Stimulated activated CD8-positive, alpha-beta memory T cell treated with anti-CD3 and anti-CD28 coated beads, Interleukin-7, amount 100 ng/mL, for 48 hours (primary cell): ENCODE data around the gene ATP11C.
"Not testable (repeated sequence)": the region's sequence is repeated elsewhere in the genome, so short reads cannot be mapped to it uniquely, and the experiment has no call there.

Experiments used
- DNase-seq, 2 donors: peaks; one replicate each; pipeline ENCODE4 v3.0.0-alpha.2; 2020; ENCODE audit warnings: low read depth in 1 of 2; ENCODE audit errors: extremely low read depth in 1 of 2

The ATP11C gene

DNA sequence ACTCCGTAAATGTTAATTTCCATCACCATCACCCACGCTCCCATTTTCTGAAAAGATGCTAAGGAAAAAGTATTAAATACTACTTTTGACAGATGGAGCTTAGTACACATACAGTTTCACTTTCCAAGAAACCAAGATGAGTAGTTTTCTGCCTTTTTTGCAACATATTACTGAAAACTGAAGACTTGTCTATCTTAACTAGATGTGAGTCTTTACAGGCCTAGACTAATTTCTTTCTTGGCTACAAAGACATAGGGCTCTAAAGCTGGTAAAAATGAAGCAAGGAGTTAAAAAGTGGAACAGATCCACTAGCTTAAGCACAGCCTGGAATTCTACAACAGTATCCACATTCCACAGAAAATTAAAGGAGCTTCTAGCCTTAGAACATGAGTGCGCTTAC is 68.2 kb downstream of the ATP11C start:
- DNase-seq = no peak

DNA sequence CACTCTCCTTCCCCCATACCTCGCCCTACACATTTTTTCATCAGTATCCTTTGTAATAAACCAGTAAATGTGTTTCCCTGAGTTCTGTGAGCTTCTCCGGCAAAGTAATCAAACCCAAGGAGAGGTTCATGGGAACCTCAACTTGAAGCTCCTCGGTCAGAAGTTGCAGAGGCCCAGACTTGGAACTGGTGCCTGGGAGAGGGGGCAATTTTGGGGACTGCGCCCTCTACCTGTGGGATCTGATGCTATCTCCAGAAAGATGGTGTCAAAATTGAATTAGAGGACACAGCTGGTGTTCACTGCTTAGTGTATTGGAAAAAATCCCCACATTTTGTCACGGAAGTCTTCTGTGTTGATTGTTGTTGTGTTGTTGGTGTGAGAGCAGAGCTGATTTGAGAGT is 70.6 kb downstream of the ATP11C start:
- no peak for DNase-seq

DNA sequence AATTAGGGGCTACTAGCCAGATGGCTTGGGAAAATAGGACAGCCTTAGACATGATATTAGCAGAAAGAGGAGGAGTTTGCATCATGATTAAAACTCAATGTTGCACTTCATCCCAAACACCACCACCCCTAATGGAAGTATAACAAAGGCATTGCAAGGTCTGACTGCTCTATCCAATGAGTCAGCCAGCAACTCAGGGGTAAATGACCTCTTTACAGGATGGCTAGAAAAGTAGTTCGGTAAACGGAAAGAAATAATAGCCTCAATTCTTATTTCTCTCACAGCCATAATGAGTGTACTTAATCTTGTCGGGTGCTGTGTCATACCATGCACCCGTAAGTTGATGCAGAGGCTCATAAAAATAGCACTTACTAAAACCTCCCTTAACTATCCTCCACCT is 76.0 kb downstream of the ATP11C start:
- not testable (repeated sequence) for DNase-seq

DNA sequence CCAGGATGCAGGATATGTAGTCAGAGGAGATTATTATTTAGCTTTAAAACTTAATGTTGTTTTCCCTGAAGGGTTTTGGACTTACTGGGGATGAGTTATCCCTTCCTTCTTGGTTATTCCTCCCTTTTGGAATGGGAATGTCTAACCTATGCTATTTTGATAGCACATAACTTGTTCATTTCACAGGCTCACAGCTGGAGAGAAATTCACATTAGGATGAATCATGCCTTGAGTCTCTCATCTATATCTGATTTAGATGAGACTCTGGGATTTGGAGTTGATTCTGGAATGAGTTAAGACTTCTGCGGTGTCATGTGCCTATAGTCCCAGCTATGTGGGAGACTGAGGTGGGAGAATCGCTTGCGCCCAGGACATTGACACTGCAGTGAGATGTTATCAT is 81.1 kb downstream of the ATP11C start:
- no peak for DNase-seq

DNA sequence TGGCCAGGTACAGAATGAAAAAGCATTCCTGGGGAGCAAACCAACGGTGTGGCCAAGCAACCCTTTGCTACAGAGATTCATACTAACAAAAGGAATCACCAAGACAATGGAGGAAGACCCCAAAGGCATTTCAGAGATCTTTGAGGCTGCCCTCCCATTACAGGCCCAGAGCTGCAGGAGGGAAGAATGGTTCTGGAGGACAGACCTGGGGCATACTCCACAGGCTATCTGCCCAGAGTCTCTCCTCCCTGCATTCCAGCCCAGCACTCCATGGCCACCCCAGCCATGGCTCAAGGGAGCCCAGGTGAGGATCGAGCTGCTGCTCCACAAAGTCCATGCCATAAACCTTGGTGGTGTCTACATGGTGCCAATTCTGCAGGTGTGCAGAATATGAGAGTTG is 81.9 kb downstream of the ATP11C start:
- DNase-seq = no peak

DNA sequence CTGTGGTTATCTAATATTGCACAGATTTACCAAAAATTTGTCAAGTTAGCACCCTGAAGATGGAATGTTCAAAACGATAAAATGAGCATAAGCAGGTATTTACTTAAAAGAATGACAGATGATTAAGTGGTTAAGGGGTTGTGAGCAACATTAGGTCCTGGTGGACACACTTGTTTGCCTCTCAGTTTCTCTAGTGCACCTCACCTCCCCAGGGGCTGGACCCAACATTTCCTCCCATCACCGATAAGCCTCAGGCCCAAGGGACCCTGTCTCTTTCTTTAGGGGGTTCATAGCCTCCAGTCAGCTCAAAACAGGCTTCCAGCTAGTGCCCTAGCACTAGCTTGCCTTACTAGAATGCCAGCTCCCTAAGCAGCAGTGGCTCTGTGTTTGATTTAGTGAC is 88.0 kb downstream of the ATP11C start:
- DNase-seq = no peak

DNA sequence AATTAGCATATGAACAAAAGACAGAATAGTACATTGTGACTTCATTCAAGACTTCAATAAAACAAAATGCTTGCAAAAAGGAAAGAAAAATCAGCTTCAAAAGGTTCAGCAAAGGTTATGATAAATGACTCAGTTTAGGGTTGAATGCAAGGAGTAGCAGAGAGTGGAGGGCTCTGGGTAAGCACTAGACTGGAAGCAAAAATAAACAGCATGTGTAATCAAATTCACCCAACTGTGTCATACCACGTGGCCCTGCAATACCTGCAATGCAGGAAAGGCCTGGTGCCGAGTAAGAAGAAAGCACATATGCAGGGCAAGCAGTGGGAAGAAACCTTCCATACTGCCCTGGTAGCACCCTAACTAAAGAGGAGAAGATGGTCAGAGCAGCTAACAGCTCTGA is 88.7 kb downstream of the ATP11C start:
- no peak for DNase-seq

DNA sequence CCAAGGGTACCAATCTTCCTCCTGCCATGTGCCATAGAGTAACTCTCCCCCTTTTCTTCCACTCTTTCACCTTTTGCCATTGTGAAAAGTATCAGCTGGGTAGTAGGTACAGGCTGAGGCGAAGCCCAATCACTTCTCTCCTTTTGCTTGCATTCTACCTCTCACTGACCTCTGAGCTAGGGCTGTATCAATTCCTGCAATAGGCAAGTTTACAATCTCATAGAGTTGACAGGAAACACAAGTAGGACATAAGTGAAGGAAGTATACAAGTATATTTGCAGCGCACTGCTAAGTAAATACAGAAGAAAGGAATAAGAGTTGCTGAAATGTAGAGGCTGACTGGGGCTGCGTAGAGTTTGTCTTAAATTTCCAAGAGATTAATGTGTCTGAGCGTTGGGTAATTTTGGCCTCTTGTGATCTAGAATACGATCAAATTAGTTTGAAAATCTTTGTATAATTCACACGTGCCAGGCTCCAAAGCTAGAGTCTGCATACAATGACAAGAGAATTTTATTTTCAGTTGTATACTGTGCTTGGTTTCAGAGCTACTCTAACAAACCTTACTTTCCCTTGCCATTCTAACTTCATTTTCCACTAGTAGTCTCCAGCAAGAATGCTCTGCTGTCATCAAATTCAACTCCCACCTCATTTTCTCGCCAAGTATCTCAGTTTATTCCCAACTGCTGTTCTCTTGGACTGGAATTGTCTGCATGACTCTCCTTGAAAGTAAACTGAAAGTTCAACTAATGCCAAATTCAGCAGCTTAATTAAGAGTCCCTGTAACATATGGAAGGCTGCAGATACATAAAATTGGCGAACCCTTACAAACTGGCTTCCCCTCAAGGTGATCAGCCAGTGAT is 90.3 kb downstream of the ATP11C start:
- DNase-seq = no peak

DNA sequence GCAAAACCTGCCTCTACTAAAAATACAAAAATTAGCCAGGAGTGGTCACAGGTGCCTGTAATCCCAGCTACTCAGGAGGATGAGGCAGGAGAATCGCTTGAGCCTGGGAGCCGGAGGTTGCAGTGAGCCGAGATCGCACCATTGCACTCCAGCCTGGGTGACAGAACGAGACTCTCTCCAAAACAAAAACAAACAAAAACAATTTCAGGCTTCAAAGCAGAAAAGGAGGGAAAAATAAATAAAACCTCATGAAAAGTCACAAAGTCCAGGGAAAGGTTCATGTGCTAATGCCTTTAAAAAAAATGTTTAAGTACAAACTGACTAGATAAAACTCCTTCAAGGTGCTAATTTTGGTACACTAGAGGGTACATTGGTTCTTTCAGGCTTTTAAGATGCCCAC is 96.5 kb downstream of the ATP11C start:
- DNase-seq = not testable (repeated sequence)

DNA sequence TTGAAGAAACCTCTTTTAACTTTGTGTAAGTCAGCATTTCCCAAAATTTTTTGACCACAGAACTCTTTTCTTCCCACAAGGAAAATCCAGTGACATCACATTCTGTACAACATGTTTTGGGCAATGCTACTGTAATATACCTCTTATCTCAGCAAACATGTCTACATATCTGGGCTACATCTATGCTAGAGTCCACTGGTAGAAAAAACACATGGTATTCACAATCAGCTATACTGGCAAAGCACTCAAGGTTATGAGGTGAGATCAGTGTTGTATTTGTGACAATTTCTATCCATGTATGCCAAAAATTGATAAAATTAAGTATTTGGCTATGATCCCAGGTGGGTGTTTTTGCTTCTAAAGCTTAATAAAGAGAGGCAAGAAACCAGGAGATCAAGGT is 98.0 kb downstream of the ATP11C start:
- no peak for DNase-seq

DNA sequence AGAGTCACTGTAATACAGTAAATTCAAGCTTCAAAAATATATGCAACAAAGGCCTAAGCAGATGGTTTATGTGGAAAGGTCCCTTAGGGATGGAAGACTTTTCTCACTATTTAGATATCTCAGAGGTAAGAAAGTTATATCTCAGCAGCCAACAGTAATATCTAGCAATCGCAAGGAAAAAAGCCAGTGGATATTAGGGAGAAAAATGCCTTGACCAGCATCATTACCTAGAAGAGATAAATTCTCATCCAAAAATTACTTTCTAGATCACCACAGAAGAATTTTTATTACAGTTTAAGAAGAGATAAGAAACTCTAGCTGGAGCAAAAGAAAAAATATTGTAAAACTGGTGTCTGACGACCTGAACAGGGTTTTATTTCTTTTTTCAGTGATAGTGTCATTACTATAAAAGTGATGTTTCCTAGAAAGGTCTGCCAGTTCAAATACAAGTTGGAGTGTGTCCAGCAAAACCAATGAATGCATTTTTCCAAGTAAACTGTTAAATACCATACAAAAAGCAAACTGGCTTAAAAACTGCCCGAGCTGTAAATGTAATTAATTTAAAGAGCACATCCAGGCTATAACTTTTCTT is 100.0 kb downstream of the ATP11C start:
- no peak for DNase-seq

DNA sequence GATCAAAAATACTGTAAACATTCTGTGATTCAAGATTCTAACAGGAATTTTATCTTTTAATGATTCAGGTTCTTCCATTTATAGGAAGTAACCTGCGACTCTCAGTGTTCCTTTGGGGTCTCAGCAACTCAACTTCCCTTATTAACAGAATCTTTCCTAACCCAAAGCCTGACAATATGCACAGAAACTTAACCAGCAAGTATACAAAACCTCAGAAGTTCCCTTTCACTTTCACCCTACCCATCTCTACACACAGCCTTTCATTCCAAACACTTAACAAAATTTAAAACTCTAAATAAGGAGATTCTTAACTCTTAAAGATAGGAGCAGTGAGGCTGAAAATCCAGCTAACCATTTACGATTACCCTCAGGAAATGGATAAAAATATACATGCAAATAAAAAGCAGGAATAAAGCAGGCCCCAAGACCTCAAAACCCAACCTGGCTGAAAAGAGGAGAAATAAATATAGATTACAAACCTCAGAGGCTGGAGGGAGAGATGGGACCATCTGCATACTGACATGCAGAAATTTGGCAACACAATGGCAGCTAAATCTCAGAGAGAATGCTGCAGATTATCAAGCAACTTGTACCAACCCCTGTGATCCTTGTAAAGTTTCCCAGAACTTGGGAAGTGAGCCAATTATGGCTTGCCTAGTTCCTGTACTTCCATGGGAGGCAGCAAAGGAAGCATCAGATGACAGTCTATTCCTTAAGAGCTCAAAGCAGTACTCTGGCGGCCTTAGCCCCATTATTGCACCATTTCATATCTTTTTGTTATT is 101.0 kb downstream of the ATP11C start:
- no peak for DNase-seq

DNA sequence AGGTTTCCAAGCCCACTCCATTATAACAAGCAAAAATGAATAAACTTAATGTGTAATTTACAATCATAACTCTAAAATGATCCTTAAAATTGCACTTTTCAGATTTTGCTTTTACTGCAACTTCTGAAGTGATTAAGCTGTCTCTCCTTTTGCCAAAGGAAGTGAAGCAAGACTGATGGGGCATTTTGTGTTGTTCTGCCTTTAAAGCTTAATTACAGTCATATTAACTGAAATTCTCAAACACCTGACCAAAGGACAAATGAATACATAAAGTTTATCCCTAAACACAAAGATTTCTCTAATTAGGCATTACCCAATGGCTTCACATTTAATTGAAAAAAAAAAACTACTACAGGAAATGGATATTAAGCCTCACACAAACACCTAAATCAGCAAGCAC is 101.8 kb downstream of the ATP11C start:
- DNase-seq = no peak

DNA sequence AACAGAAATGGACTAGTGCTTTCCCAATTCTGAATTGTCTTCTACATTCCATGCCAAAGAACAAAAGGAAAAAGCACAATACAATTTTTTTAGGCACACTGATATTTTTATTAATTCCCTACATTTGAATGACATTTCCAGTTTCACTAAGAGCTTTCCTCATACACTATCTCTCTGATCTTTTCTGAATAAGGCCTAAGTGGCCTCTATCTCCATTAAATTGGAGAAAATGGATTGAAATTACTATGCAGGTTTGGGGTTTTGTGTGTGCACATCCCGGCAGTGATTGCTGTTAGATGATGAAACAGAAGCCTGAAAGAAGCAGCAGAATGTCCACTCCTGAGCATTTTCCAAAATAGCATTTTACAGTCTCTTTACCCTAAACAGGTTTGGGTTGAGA is 104.0 kb downstream of the ATP11C start:
- DNase-seq = no peak

DNA sequence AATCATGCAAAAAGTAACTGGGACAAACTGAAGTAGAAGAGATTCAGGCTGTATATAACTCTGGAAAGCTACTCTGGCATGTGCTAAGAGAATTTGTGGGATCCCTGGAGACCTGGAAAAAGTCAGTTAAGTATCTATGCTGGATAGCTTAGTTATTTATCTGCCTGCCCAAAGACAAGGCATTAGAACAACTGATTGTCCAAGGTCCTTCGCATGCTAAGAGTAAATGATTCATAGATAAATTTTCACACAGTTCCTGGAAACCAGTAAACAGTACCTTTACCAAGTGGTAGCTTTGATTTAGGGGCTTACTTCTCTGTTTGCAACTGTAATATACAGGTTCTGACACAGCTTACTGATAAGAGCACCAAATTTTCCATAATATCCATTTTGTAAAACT is 104.8 kb downstream of the ATP11C start:
- no peak for DNase-seq

DNA sequence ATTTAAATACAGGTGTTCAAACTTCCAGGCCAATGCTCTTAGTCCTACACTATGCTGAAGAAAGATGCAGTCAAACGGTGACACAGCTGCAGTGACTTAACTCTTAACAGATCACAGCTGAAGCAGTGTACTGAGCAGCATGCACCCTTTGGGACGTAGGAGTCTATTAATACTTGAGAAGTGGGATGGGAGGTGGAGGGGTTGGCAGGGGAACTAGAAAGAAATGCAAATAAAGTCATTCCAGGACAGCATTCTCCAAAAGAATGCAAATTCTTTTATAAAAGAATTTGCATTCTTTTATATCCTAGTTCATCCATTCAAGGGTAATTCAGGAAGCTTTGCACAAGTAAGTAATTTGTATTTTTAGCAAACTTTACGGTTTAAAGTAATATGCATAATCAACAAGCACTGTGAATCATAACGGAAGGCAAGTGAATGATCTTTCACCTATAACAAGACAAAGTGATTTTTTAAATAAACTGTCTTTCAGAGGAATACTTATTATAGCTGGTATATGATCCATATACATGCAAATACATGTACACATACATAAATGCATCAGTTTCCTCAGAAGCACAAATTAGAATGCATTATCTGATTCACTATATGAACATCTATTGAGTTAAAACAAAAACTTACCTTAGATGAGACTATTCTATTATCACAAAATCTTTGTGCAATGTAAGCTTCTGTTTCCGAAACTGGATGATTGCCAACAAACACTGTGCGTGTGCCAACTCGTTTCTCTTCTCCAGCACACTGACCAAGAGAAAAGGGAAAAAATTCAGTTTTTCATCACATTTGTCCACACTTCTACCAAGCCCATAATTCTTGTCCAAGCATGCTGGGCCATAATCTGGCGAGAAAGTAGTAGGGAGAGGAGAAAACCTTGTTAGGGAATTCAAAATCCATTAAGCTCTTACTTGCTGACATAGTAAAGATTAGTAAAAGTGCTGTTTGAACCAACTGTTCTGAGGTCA is 106.5 kb downstream of the ATP11C start:
- DNase-seq = no peak

DNA sequence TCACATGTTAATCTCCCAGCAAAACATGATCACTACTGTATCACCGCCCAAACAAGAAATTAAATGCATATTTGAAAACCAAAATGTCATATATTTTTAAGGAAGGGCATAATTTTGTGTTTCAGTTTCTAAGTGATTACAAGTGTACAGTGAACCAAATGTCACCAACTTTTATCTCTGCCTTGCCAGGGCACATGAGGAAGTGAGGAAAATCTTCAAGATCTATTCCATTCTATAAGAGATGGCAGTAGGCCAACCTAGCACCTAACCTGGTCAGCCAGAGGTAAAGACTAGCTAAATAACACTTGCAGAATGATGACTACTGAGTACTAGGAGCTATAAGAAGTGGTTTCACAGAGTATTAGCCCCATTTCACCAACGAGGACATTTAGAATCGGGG is 107.2 kb downstream of the ATP11C start:
- DNase-seq = no peak

DNA sequence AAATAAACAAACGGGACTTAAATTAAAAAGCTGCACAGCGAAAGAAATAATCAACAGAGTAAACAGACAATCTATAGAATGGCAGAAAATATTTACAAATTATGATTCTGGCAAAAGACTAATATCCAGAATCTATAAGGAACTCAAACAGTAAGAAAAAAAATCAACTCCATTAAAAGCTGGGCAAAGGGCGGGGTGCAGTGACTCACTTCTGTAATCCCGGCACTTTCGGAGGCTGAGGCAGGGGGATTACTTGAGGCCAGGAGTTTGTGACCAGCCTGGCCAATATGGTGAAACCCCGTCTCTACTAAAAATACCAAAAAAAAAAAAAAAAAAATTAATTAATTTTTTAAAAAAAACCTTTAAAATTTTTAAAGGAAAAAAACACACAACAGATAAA is 109.0 kb downstream of the ATP11C start:
- no peak for DNase-seq

DNA sequence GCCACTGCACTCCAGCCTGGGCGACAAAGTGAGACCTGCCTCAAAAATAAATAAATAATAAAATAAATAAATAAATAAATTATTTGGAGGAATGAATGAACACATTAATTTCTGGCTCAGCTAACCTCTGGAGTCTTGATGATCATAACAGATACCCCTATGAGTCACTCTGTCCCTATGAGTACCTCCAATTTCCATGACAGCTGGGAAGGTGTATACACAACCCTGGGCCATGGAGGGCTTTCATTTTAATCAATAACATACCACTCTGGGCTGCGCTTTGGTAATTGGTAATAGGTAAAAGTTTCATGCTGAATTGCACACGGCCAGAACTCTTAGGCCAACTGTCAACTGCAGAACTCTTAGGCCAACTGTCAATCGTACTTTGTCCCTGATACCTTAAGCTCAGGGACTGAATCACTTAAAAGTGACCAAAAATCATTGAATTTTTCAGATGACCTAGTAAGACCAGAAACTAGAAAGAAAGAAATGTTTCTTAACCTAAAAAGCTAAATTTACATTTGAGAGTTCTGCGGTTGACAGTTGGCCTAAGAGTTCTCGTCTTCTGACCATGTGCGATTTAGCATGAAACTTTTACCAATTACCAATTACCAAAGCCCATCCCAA is 112.4 kb downstream of the ATP11C start:
- no peak for DNase-seq

DNA sequence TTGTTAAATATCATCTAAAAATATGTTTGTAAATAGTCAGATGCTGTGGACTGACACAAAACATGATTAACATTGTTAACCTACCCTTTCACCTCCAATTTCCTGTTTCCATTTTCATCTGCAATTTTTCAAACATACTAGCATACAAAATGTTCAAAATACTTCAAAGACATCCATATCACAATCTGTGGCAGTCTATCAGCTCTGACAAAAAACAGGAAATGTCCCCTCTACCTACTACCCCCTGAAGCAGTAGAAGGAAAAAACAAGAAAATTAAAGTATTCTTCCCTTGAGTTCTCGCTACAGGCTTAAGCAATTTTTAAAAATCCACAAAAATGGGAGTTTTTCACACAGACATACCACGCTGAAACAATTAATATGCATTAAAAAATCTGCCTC is 116.6 kb downstream of the ATP11C start:
- DNase-seq = no peak
